ENCODE results near the gene SRM. TPM values are rescaled to one million over a fixed set of nuclear protein-coding genes. Genes with fewer than 3 reads are reported as not detected.

The SRM gene
- total RNA-seq, 2 donors from 2014 or later: 52.8 to 71.5 TPM

DNA sequence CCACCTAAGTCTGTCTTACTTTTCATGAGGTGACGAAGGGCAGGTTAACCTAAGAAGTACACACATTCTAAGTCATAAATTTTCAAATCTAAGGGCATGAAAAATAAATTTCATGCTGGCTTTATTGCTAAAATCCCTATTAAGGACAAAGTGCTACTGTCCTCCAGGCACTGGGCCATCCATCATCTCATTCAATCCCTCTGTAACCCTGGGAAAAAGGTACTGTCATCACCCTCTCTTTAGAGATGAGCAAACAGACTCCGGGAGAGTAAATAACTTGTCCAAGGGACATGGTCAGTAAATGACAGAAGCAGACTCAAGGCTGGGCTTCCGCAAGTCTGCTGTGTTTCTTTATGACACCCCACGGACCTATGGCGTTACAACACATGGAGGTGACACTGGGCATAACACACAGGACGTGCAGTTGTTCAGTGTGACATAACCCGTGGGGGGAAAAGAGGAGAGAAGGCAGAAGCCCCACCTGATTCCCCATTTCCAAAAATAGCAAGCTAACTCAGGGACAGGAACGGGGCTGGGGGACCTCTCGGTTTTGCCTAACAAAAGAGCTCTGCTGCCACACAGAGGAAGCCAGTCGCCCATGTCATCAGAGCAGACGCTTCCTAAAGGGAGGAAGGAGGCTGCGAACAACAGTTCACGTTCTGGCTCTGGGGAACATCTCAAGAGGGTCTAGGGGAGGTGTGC, 12.5 kb upstream of the SRM start:
- Histone ChIP-seq H3K36me3 (peaks cover 96% of the 10 kb centered on the region), H3K4me1 (no peaks in the 10 kb centered on the region), H3K27me3 (no peaks in the 10 kb centered on the region), H3K9me3 (no peaks in the 10 kb centered on the region), H3K27ac (no peak overlapping the region), H3K4me3 (no peak overlapping the region)
- no peak for DNase-seq (ENCODE audit: low spot score)
- TF ChIP-seq, protein P1, sequence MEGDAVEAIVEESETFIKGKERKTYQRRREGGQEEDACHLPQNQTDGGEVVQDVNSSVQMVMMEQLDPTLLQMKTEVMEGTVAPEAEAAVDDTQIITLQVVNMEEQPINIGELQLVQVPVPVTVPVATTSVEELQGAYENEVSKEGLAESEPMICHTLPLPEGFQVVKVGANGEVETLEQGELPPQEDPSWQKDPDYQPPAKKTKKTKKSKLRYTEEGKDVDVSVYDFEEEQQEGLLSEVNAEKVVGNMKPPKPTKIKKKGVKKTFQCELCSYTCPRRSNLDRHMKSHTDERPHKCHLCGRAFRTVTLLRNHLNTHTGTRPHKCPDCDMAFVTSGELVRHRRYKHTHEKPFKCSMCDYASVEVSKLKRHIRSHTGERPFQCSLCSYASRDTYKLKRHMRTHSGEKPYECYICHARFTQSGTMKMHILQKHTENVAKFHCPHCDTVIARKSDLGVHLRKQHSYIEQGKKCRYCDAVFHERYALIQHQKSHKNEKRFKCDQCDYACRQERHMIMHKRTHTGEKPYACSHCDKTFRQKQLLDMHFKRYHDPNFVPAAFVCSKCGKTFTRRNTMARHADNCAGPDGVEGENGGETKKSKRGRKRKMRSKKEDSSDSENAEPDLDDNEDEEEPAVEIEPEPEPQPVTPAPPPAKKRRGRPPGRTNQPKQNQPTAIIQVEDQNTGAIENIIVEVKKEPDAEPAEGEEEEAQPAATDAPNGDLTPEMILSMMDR (IDR thresholded peaks at IDR 0.05): no peak

DNA sequence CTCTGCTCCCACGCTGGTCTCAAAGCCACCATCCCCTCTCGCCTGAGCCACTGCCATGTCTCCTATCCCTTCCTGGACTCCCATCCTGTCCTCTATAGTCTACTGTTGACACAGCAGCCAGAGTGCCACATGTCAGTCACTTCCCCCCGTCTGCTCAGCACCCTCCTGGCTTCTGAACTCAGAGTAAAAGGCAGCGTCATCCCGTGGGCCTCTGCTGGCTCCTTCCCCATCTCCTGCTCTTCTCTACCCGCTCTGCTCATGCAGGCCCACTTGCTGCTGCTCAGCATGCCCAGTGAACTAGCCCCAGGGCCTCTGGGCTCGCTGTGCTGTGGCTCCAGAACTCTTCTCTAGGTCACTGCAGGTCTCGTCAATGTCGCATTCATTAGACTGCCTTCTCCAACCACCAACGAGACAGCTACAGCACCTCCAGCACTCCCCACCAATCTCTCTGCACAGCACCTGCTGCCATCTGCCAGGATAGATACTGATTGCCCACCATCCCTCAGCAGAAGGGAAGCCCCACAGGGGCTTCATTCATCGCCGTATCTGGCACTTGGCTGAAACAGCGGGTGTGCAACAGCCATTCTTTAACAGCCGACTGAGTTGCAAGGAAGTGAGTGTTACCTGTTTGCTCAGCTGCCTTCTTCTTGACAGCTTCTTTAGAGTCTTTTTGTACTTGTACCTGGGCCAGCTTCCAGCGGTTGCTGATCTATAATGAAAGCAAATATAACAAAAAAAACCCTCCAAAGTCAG, 11.8 kb upstream of the SRM start:
- no peaks in the 10 kb centered on the region for H3K4me1 ChIP-seq
- DNase-seq (ENCODE audit: low spot score): no peak
- H3K36me3 ChIP-seq: peaks cover 97% of the 10 kb centered on the region
- no peak overlapping the region for H3K4me3 ChIP-seq
- TF ChIP-seq, protein P1 (IDR thresholded peaks at IDR 0.05): no peak
- no peaks in the 10 kb centered on the region for H3K27me3 ChIP-seq
- H3K27ac ChIP-seq: no peak overlapping the region
- H3K9me3 ChIP-seq: no peaks in the 10 kb centered on the region

DNA sequence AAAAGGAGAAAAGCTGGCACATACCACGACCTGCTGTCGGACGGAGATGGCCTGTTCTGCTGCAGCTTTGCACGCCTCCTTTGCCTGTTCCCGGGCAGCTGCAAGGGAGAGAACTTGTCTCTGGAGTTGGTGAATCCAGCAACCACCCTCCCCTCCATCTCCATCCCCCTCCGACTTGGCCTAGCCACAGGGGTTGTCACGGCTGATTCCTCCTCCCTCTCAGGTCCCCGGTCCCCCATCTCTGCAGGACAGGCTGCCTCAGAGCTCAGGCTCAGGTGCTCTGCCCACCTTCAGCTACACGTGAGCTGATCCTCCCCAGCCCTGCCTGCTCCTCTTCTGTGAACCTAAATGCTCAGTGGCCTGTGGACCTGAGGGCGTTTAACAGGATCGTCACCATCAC, 11.1 kb upstream of the SRM start:
- Histone ChIP-seq H3K4me3 (no peak overlapping the region), H3K9me3 (no peaks in the 10 kb centered on the region), H3K27ac (no peak overlapping the region), H3K36me3 (peaks cover 97% of the 10 kb centered on the region), H3K4me1 (no peaks in the 10 kb centered on the region), H3K27me3 (no peaks in the 10 kb centered on the region)
- no peak for DNase-seq (ENCODE audit: low spot score)
- TF ChIP-seq, protein P1 (IDR thresholded peaks at IDR 0.05): no peak

DNA sequence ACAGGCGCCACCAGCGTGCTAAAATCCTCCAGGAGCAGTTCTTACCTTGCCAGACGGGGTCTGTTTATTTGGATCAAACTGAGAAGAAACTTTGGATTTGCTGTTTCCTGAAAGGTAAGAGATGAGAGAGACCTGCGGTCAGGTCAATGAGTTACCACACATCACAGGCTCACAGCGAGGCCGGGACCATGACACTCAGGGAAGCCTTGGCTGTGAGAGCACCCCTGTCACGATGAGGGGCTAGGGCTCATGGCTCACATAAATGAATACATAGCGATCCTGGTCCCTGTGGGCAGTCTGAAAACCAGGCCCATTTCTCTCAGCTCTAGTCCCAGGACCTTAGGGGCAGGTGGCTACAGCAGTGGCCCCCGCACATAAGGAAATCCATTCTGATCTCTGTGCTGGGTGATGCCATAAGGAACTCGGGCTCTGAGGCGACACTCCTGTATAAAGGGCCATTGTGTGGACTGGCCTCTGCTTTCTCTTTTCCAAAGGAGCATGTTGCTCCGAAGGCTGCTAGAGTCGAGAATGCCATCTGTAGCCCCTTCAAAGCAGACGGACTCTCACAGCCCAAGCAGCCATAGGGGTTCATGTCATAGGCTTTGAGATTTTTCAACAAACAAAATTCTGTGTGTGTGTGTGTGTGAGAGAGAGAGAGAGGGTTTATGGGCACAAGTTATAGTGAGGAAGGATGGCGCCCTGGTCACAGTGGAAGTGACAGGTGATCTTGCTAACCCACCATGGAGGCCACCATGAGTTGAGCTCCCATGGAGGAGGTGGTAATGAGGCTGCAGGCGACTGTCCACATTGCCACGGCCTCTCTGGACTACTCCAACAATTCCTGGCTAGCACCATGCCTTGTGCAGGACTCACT, 9.0 kb upstream of the SRM start:
- Histone ChIP-seq H3K36me3 (peaks cover 90% of the 10 kb centered on the region), H3K4me3 (no peak overlapping the region), H3K27me3 (no peaks in the 10 kb centered on the region), H3K27ac (no peak overlapping the region), H3K9me3 (no peaks in the 10 kb centered on the region), H3K4me1 (no peaks in the 10 kb centered on the region)
- TF ChIP-seq, protein P1 (IDR thresholded peaks at IDR 0.05): no peak
- no peak for DNase-seq (ENCODE audit: low spot score)

DNA sequence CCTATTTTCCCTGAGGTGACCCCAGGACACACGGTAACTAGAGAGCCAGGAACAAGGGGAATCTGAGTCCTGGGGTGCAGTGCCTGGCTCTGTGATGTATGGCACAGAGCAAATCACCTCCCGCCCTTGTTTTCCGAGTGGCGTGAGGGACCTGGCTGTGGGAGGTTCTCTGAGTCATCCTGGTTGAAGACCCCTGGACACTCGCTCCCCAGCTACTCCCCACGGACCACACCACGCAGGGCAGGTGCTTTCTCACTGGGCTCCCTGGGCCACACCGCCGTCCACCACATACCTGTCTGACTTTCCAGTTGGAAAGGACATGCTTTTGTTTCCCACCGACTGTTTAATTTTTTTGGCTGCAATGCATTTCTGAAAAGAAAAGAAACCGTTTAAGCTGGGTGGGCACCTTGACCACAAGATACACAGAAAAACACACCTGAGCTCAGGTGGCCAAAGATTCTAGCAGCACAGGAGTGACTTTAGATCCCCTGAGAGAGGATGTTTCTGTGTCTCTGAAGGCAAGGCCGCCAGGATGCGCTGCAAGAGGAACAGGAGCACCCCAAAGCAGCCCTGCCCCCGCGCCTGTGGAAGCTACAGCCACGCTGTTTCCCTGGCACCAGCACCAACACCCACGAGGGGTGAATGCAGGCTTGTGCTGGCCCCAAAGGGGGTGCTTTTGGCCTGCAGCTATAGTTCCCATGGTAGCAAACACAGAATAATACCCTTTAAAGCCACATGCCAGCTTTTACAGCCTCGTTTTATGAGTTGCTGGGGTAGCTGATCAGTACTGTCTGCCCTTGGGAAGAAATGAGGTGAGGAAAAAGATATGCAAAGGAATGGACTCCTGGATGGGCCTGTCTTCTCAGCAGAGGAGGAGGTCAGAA, 8.1 kb upstream of the SRM start:
- Histone ChIP-seq H3K4me1 (no peaks in the 10 kb centered on the region), H3K4me3 (no peak overlapping the region), H3K27me3 (no peaks in the 10 kb centered on the region), H3K36me3 (peaks cover 81% of the 10 kb centered on the region), H3K9me3 (no peaks in the 10 kb centered on the region), H3K27ac (no peak overlapping the region)
- DNase-seq (ENCODE audit: low spot score): no peak
- TF ChIP-seq, protein P1 (IDR thresholded peaks at IDR 0.05): no peak

Data from right atrium auricular region (tissue), 2 donors.